A549 (cell line): Measurements from ENCODE around the gene CXCR2.

Experiments
- CHD2 ChIP-seq: fragments of 150-350 bp; IDR thresholded peaks from 2 replicates; pipeline ENCODE4 v1.6.1; 2014; ENCODE audit warnings: low read length; ENCODE audit not compliant: partially characterized antibody
- CTCF ChIP-seq: fragments of >200 bp; sonication (Bioruptor Twin); formaldehyde crosslinking; IDR thresholded peaks from 3 replicates; pipeline ENCODE4 v1.5.1; 2016
- EP300 ChIP-seq, 2 experiments: fragments of >200 bp; sonication (Bioruptor Twin); formaldehyde crosslinking; IDR thresholded peaks; 2 replicates in 1 of 2; 3 replicates in 1 of 2; pipeline ENCODE4 v1.6.1; 2016 to 2017
- HOXB13 ChIP-seq: fragments of 250-450 bp; sonication (Bioruptor Pico); IDR thresholded peaks from 2 replicates; pipeline ENCODE4 v1.5.0; 2020; ENCODE audit warnings: low read depth, mild to moderate bottlenecking, moderate library complexity
- MAX ChIP-seq: IDR thresholded peaks from 2 replicates; pipeline ENCODE4 v1.6.1; 2012
- MYC ChIP-seq: IDR thresholded peaks from 2 replicates; pipeline ENCODE4 v1.6.1; 2012; ENCODE audit warnings: mild to moderate bottlenecking, inconsistent platforms, low read length, improper control_type of control experiment, borderline replicate concordance
- POLR2AphosphoS2 ChIP-seq: conservative IDR thresholded peaks from 2 replicates; pipeline ENCODE4 v1.6.1; 2012; ENCODE audit warnings: low read length, improper control_type of control experiment, inconsistent platforms
- RARB ChIP-seq: fragments of 250-450 bp; sonication (Bioruptor Pico); IDR thresholded peaks from 2 replicates; pipeline ENCODE4 v1.8.0; 2021; ENCODE audit warnings: mild to moderate bottlenecking, moderate library complexity
- RCOR1 ChIP-seq: fragments of 150-350 bp; IDR thresholded peaks from 2 replicates; pipeline ENCODE4 v1.6.1; 2014; ENCODE audit warnings: antibody characterized with exemption, low read length, low read depth
- REST ChIP-seq: fragments of 200-600 bp; sonication (generic); IDR thresholded peaks from 2 replicates; pipeline ENCODE4 v1.6.1; 2016; ENCODE audit warnings: antibody characterized with exemption, mild to moderate bottlenecking, moderate library complexity
- SMC3 ChIP-seq: fragments of >200 bp; sonication (Bioruptor Twin); formaldehyde crosslinking; IDR thresholded peaks from 3 replicates; pipeline ENCODE4 v1.6.1; 2018; ENCODE audit warnings: inconsistent platforms

- no peak for TF ChIP-seq MYC
- no peak for TF ChIP-seq EP300 (IDR thresholded peaks at IDR 0.05)
- no peak for TF ChIP-seq CTCF
- TF ChIP-seq REST = no peak
- TF ChIP-seq MAX = no peak
- no peak for TF ChIP-seq SMC3
- no peak for TF ChIP-seq CHD2
- no peak for TF ChIP-seq RCOR1
- TF ChIP-seq POLR2AphosphoS2 = no peak
- TF ChIP-seq HOXB13 (CRISPR knock-in tag) = no peak
- TF ChIP-seq RARB (CRISPR knock-in tag) = no peak
Observed at GRCh38 chr2:218127929-218128455, 2.2 kb downstream of the CXCR2 start.
